Ishikawa (cell line): ENCODE data around the gene HPCAL4.

Experiments used
- CEBPB ChIP-seq: IDR thresholded peaks from 2 replicates; pipeline ENCODE4 v1.6.1; 2012
- CREB1 ChIP-seq: IDR thresholded peaks from 2 replicates; pipeline ENCODE4 v1.6.1; 2012; ENCODE audit warnings: low read depth
- EP300 ChIP-seq: IDR thresholded peaks from 2 replicates; pipeline ENCODE4 v1.6.1; 2012; ENCODE audit warnings: borderline replicate concordance
- FOXM1 ChIP-seq: IDR thresholded peaks from 2 replicates; pipeline ENCODE4 v1.6.1; 2012; ENCODE audit warnings: low read depth, borderline replicate concordance
- TAF1 ChIP-seq: IDR thresholded peaks from 2 replicates; pipeline ENCODE4 v1.6.1; 2012; ENCODE audit warnings: low read depth, mild to moderate bottlenecking
- TEAD4 ChIP-seq: IDR thresholded peaks from 2 replicates; pipeline ENCODE4 v1.6.1; 2012
- YY1 ChIP-seq: IDR thresholded peaks from 2 replicates; pipeline ENCODE4 v1.6.1; 2012; ENCODE audit warnings: low read depth
- ZBTB7A ChIP-seq: IDR thresholded peaks from 2 replicates; pipeline ENCODE4 v1.6.1; 2012; ENCODE audit warnings: low read depth
- TF ChIP-seq, protein P1 (sequence below): IDR thresholded peaks from 2 replicates; pipeline ENCODE4 v1.6.1; 2012
- TF ChIP-seq, protein P2 (sequence below): IDR thresholded peaks from 2 replicates; pipeline ENCODE4 v1.6.1; 2012; ENCODE audit warnings: low read depth, mild to moderate bottlenecking
- TF ChIP-seq, protein P3 (sequence below): IDR thresholded peaks from 2 replicates; pipeline ENCODE4 v1.6.1; 2012

DNA sequence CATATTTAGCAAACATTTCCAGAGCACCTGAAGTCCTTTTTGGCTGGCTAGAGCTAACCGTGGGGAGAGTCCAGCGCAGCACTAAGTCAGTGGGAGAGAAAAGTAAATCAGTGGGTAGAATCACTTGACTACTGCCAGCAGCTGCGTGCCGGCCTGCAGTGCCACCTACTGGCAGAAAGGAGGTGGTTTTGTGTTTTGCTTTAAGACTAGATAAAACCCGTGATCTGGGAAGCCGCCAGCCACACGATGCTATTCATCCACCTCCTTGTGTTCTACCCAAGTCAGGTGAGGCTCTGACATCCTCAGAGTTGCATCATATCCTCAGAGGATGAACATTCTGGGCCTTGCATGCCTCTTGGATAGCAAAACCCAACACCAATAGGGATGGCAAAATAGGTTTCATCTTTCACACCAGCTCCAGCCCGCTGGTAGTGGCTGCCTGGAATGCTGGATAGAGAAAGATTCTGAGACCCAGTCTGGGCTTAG is 37.6 kb downstream of the HPCAL4 start:
- TF ChIP-seq YY1 (no peak), EP300 (no peak), ZBTB7A (no peak), TAF1 (no peak), TEAD4 (no peak), CEBPB (no peak), FOXM1 (no peak), CREB1 (no peak)
- TF ChIP-seq, protein P1, sequence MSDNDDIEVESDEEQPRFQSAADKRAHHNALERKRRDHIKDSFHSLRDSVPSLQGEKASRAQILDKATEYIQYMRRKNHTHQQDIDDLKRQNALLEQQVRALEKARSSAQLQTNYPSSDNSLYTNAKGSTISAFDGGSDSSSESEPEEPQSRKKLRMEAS, result no peak
- TF ChIP-seq, protein P2, sequence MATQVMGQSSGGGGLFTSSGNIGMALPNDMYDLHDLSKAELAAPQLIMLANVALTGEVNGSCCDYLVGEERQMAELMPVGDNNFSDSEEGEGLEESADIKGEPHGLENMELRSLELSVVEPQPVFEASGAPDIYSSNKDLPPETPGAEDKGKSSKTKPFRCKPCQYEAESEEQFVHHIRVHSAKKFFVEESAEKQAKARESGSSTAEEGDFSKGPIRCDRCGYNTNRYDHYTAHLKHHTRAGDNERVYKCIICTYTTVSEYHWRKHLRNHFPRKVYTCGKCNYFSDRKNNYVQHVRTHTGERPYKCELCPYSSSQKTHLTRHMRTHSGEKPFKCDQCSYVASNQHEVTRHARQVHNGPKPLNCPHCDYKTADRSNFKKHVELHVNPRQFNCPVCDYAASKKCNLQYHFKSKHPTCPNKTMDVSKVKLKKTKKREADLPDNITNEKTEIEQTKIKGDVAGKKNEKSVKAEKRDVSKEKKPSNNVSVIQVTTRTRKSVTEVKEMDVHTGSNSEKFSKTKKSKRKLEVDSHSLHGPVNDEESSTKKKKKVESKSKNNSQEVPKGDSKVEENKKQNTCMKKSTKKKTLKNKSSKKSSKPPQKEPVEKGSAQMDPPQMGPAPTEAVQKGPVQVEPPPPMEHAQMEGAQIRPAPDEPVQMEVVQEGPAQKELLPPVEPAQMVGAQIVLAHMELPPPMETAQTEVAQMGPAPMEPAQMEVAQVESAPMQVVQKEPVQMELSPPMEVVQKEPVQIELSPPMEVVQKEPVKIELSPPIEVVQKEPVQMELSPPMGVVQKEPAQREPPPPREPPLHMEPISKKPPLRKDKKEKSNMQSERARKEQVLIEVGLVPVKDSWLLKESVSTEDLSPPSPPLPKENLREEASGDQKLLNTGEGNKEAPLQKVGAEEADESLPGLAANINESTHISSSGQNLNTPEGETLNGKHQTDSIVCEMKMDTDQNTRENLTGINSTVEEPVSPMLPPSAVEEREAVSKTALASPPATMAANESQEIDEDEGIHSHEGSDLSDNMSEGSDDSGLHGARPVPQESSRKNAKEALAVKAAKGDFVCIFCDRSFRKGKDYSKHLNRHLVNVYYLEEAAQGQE, result no peak
- TF ChIP-seq, protein P3, sequence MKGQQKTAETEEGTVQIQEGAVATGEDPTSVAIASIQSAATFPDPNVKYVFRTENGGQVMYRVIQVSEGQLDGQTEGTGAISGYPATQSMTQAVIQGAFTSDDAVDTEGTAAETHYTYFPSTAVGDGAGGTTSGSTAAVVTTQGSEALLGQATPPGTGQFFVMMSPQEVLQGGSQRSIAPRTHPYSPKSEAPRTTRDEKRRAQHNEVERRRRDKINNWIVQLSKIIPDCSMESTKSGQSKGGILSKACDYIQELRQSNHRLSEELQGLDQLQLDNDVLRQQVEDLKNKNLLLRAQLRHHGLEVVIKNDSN, result no peak
